ENCODE results near the gene AKT3. TPM values are rescaled to one million over a fixed set of nuclear protein-coding genes. Genes with fewer than 3 reads are reported as not detected.
"Not testable (repeated sequence)": the region's sequence is repeated elsewhere in the genome, so short reads cannot be mapped to it uniquely, and the experiment has no call there.

The AKT3 gene
- total RNA-seq, 1 donor from 2014 or later, result 44.2 TPM

DNA sequence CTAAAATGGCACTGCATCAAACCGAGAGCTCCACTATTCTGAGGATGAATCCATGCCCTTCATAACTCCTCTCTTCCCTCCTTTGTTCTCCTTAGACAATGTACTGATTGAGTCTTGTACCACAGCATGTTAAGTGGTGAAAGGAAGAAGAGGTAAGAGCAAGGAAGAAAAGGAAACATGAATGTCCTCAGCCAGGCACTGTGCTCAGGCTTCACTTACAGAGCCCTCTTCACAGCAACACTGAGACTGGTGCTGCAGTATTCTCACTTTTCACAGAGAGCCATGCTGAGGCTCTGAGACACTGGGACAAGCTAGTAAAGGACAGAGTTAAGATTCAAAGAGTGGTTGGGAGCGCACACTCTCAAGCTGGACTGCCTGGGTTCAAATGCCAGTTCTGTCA lies 143.5 kb downstream of the AKT3 start:
- DNase-seq (ENCODE audit: low read depth in 2 of 2), result no peak

DNA sequence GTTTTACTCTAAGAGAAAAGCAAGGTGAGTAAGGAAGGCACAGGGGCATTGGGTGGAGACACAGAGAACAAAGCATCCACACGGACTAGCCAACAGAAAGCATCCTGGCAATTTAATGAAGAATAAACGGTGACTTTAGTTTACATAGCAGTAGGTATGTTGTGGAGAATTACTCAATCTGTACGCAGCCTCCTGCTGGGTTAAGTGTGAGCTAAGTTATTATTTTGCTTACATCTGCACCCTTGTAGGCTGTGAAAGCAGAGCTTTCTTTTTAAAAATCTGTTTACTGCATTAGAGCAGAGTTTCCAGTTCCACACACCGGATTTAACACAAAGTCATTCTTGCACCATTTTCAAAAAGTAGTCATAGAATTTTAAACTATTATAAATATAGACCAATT lies 144.5 kb downstream of the AKT3 start:
- DNase-seq (ENCODE audit: low read depth in 2 of 2), result no peak

DNA sequence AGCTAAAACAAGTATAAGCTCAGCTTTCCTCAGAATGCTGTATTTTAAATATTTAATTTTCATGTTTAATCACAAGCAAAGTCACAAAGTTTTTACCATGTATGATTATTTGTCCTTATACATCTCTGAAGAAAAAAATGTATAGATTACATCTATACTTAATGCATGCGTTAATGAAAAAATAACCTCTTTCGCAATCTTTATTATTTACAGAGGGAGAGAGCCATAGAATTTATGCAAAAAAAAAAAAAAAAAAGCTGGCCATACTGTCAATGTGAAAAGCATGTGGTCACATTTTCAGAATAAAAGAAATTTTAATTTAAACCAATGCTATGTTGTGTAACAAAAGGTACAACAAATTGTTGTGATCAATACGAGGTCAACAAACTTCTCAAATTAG lies 148.2 kb downstream of the AKT3 start:
- DNase-seq (ENCODE audit: low read depth in 2 of 2), result no peak

DNA sequence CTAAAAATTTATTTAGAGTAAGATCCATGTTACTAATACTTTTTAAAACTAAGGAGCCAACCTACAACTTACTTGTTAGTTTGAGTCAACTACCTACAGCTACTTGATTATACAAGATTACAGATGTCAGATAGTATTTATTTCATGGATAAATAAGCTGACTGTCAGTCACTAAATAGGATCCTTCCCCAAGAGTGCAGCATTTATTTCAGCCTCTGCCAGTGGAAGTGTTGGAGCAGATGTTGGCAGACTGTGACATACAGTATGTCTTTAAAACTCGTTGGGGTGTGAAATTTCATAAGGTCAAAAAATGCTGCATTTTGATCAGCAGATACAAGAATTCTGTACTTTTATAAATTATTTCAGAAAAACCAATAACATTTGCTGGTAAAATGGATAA lies 156.2 kb downstream of the AKT3 start:
- DNase-seq (ENCODE audit: low read depth in 2 of 2), result no peak

DNA sequence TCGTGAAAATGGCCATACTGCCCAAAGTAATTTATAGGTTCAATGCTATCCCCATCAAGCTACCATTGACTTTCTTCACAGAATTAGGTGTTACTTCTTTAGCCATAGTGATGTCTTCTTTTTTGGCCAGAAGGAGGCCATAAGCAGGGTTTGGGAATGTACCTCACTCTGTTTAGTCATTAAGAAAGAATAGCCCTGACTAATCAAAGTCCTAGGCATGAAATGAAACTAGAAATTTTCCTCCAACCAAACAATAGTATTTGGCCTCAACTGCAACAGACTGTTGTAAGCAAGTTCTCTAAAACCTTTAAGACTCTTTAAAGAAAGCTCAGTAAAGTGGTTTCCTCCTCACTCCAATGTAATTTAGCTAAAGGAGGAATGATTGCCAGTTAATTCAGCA lies 163.9 kb downstream of the AKT3 start:
- no peak for DNase-seq (ENCODE audit: low read depth in 2 of 2)

DNA sequence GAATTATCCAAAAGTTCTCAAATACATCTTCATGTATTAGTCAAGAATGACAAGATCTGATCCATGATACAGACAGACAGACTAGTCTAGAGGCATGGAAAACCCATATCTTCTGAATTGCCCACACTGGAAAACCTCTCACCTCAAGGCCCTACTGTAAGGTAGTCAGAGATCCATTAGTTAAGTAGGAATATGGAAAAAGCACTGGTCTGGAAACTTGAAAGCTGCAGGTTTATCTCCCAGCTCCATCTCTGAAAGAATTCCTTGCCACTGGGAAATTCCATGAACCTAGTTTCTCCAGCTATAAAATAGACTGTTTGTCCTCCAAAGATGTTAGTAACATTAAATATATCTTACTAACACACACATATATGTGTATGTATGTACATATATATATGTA lies 169.2 kb downstream of the AKT3 start:
- no peak for DNase-seq (ENCODE audit: low read depth in 2 of 2)

DNA sequence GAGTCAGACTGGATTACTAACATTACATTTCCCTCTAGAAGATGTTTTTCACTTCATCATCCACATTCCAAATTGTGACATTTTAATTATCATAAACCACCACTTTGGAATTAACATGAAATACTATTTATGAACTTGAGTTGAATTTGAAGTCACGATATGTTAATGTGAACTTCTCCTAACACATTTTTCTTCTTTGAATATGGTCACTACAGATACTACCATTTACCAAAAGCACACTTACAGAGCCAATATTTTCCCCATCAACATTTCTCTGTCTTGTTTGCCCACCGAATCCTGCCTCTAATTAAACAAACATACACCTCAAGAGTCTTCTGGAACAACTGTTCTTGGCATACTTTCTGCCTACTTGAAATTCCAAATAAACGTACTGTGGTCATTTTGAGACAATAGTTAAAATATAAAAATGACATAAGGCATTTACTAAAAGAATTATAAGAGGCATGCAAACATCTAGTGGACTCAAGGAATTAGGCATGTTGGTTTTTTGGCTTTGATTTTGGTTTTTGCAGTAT lies 177.4 kb downstream of the AKT3 start:
- no peak for DNase-seq (ENCODE audit: low read depth in 2 of 2)

DNA sequence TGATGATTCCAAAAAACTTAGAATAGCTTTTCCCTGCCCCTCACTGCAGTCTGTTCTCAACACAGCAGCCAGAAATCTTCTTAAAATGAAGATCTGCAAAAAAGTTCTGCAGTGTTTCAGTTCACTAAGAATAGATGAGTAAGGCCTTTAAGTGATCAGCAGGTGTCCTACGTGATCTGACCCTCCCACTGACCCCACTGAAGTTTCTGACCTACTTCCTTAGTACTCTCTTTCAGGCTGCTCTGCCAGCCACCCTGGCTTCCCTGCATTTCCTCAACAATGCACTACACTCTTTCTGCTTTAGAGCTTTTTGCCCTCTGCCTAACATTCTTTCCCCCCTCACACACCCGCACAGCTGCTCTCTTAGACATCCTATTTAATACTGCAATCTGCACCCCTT lies 182.5 kb downstream of the AKT3 start:
- DNase-seq (ENCODE audit: low read depth in 2 of 2), result peak in 1 of 2 donors; percentile 1

DNA sequence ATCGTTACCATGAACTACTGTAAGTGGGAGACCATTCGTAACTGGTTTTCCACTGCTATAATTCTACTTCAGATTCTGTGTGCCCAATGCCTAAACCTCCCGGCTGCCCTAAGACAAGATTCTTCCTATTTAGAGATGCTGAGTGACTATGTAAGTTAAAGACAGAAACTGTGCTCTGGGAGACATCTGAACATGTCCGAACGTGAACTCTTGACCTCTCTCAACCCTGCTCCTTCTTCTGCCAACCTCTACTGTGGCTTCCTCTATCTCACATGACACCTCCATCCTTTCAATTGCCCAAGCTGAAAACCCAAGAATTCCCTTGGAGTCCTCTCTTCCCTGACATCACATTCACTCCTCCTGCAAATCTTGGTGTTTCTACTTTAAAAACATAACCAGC lies 182.9 kb downstream of the AKT3 start:
- no peak for DNase-seq (ENCODE audit: low read depth in 2 of 2)

DNA sequence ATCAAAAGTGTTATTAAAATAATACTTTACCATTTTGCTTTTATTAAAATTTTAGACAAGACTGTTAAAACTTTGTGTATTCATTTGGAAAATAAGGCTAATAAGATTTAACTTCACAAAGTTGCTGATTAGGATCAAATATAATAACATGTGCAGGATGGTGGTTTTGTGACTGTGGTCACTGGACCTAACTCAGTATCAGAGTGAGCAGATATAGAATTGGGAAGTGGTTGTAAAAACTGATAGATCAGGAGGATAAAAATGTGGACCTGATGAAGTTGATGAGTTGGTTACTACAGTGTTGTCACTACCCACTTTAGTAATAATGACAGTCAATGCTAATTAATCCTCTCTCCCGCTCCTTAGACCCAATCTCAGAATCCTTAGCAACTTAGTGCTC lies 186.4 kb downstream of the AKT3 start:
- DNase-seq (ENCODE audit: low read depth in 2 of 2), result no peak

DNA sequence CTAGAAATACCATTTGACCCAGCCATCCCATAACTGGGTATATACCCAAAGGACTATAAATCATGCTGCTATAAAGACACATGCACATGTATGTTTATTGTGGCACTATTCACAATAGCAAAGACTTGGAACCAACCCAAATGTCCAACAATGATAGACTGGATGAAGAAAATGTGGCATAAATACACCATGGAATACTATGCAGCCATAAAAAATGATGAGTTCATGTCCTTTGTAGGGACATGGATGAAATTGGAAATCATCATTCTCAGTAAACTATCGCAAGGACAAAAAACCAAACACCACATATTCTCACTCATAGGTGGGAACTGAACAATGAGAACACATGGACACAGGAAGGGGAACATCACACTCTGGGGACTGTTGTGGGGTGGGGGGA lies 187.9 kb downstream of the AKT3 start:
- DNase-seq (ENCODE audit: low read depth in 2 of 2), result not testable (repeated sequence)

DNA sequence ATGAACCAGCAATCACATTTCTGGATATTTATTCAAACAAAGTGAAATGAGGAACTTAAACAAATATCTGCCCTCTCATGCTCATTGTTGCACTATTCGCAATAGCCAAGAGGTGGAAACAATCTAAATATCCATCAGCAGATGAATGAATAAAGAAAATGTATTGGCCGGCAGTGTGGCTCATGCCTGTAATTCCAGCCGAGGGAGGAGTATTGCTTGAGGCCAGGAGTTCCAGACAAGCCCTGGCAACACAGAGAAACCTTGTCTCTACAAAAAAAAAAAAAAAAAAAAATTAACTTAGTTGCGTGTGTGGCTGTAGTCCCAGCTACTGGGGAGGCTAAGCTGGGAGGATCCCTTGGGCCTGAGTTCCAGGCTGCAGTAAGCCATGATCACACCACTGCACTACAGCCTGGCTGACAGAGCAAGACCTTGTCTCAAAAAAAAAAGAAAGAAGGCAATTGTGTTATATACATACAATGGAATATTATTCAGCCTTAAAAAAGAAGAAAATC lies 191.4 kb downstream of the AKT3 start:
- DNase-seq (ENCODE audit: low read depth in 2 of 2), result no peak

DNA sequence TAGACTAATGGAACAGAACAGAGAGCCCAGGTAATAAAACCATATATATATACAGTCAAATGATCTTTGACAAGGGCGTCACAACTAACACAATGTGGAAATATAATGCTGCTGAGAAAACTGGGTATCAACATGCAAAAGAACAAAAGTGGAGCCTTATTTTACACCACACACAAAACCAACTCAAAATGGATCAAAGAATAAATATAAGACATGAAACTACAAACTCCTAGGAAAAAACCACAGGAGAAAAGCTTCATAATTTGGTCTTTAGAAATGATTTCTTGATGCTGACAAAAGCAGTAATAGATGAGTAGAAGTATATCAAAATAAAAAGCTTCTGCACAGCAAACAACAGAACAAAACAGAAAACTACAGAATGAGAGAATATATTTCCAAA lies 192.2 kb downstream of the AKT3 start:
- DNase-seq (ENCODE audit: low read depth in 2 of 2), result no peak

DNA sequence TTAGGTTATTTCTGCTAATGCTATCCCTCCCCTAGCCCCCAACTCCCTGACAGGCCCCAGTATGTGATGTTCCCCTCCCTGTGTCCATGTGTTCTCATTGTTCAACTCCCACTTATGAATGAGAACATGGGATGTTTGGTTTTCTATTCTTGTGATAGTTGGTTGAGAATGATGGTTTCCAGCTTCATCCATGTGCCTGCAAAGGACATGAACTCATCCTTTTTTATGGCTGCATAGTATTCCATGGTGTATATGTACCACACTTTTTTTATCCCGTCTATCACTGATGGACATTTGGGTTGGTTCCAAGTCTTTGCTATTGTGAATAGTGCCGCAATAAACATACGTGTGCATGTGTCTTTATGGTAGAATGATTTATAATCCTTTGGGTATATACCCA lies 200.5 kb downstream of the AKT3 start:
- not testable (repeated sequence) for DNase-seq (ENCODE audit: low read depth in 2 of 2)

DNA sequence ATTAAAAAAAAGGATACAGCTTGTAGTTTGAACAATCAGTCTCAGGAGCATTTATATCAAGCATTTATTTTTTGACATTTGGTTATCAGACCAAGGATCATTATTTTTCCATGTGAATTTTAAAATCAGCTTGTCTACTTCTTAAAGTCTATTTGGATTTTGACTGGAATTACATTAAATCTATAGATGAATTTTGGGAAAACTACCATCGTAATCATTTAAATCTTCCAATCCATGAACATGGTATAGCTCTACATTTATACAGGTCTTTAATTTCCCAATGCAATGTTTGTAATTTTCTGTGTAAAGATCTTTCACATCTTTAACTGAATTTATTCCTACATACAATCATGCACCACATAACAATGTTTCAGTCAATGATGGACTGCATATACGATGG lies 203.2 kb downstream of the AKT3 start:
- no peak for DNase-seq (ENCODE audit: low read depth in 2 of 2)

DNA sequence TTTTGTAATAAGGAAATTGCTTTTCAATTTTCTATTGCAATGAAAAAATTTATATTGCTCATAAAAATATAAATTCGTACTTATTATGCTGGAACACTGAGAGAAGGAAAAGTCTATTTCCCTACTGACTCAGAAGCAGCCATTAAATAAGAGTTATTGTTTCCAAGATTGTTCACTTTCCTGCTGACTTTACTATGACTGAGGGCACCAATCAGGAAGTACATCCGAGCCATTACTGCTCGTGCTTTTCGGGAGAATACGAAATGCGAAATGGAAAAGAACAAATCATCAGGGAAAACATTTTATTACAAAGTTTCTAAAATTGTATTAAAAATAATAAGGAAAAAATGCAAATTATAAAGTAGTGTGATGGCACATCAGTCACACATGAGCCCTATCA lies 204.8 kb downstream of the AKT3 start:
- DNase-seq (ENCODE audit: low read depth in 2 of 2), result peak; percentile 66 to 68

DNA sequence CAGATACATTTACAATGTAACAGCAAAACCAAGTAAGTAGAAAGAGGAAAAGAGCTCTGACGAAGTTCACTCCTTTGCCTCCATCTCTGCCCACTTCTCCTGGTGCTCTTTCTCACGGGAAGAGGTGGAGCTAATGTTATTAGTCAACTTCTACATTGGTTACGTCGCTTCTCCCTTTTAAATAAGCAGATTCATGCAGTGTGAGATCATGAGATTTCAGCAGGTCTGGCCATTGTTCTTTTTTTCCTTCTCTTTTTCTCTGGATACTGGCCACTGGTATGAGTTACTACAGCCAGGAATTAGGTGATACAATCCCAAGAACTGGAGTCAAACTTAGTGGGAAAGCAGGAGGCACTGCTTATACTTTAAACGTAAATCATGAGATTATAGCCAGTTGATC lies 207.1 kb downstream of the AKT3 start:
- peak; percentile 24 to 62 for DNase-seq (ENCODE audit: low read depth in 2 of 2)

DNA sequence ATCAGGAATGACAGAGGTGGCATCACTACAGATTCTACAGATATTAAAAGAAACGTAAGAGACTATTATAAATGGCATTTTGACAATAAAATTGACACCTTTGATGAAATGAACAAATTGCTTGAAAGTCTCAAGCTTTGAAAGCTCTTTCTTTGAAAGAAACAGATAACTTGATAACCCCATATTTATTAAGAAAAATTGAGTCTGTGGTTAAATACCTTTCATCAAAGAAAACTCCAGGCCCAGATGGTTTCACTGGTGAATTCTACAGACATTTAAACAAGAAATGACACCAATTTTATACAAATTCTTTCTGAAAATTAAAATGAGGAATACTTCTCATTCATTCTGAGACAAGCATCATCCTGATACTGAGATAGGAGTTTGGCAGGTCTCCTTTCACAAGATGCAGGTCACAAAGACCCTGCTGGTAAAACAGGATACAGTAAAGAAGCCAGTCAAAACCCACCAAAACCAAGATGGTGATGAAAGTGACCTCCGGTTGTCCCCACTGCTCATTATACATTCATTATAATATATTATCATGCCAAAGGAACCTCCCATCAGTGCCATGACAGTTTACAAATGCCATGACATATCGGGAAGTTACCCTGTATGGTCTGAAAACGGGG lies 210.9 kb downstream of the AKT3 start:
- no peak for DNase-seq (ENCODE audit: low read depth in 2 of 2)

DNA sequence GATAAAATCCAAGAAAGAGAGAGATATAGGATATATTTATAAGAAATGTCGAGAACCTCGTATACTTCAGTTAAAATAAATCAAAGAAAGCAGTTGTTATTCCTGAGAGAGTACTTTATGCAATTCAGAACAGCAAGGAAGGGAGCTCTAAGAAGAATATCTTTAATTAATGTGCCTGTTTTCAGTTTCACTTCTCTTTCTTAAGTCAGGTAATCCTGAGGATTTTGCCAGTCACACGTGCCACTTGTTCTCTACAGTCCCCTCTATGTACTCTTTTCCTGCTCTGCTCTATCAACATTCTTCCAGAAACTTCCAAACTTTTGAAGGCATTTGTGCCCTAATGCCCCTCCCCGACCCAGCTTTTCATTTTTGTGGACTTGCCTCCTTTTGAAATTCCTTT lies 211.9 kb downstream of the AKT3 start:
- no peak for DNase-seq (ENCODE audit: low read depth in 2 of 2)

DNA sequence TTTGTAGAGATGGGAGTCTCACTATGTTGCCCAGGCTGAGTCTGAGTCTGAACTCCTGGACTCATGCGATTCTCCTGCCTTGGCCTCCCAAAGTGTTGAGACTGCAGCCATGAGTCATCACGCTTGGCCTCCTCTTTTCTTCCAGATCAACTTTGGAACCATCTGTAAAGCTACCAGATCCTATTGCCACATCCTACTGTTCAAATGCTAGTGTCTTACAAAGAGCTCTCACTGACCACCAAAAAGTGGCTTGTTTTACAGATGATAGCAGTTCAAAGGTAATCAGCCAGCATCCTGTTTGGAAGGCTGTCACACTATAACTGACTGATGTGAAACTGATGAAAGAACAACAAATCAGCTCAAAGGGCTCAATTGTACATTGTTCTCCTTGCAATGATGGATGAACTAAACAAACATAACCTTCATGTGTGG lies 221.6 kb downstream of the AKT3 start:
- peak in 1 of 2 donors; percentile 25 for DNase-seq (ENCODE audit: low read depth in 2 of 2)

DNA sequence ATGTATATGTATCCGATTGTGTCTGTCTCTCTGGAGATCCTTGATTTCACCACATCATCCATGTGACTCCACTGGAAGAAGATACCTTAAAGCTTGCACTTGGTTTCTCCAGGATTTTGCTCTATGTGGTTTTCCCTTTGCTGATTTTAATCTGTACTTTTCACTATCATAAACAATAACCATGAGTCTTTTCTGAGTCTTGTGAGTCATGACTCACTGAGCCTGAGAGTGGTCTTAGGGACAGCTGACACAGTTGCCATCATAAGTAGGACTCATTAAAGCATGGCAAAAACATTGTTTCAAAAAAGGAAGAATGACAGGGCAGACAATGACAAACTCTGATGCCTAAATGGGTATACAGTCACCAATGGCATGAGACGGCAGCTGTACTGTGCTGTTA lies 226.2 kb downstream of the AKT3 start:
- DNase-seq (ENCODE audit: low read depth in 2 of 2), result peak in 1 of 2 donors; percentile 85

DNA sequence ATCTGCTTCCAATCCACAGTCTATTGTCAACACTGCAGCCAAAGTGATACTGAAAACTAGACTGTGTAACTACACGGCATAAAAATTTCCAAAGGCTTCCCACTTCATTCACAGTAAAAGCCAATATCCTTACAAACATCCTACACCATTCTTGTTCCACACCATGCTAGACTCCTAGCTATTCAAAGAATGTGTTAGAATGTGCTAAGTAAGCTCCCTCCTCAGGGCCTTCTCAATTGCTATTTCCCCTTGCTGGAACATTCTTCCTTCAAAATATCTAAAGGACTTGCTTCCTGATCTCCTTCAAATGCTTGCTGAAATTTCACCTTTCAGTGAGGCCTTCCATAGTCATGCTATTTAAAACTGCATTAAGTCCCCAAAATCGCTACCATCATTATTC lies 228.1 kb downstream of the AKT3 start:
- DNase-seq (ENCODE audit: low read depth in 2 of 2), result no peak

DNA sequence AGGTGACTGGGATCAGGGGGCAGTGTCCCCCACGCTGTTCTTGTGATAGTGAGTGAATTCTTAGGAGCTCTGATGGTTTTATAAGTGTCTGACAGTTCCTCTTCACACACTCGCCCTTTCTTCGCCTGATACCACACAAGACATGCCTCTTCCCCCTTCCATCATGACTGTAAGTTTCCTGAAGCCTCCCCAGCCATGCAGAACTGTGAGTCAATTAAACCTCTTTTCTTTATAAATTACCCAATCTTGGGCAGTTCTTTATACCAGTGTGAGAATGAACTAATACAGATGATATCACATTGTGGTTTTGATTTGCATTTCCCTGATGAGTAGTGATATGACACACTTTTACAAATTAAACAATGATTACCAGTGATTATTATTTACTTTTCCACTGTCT lies 229.9 kb downstream of the AKT3 start:
- no peak for DNase-seq (ENCODE audit: low read depth in 2 of 2)

DNA sequence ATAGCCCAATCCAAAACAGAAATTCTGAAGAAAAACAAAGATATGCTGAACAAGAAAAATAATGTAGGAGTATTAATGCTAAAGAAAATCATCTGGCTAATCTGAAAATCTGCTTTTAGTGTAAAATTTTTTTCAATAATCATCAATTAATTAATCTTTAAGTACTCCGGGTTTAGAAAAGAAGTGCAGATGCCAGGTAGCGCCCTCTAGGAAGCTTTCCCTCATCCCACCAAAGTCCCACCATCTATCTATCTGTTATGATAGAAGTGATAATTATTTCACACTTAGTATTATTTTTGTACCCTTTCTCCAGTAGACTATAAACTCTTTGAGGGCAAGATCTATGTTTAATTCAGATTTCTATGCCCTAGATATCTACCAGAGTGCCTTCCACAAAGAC lies 240.3 kb downstream of the AKT3 start:
- DNase-seq (ENCODE audit: low read depth in 2 of 2), result no peak

Data from lung microvascular endothelial cell (primary cell).